Fibroblast of peridontal ligament (primary cell): ENCODE measurements around the gene ZBTB46.

Experiments
- DNase-seq: peaks from one replicate; pipeline ENCODE4 v3.0.0-alpha.2; 2010; ENCODE audit errors: extremely low read depth

ZBTB46 gene

GRCh38 chr20:63703976-63704748 lies 126.9 kb downstream of the ZBTB46 start:
- no peak for DNase-seq

GRCh38 chr20:63703471-63703975 lies 127.5 kb downstream of the ZBTB46 start:
- DNase-seq = no peak

- no peak for DNase-seq
Observed at GRCh38 chr20:63702751-63703470, 128.2 kb downstream of the ZBTB46 start.

GRCh38 chr20:63702036-63702665 lies 128.9 kb downstream of the ZBTB46 start:
- DNase-seq = no peak

- DNase-seq = no peak
Observed at GRCh38 chr20:63701329-63702035, 129.6 kb downstream of the ZBTB46 start.

GRCh38 chr20:63701051-63701328 lies 130.1 kb downstream of the ZBTB46 start:
- no peak for DNase-seq

GRCh38 chr20:63700199-63701050 lies 130.6 kb downstream of the ZBTB46 start:
- no peak for DNase-seq

- DNase-seq = no peak
Observed at GRCh38 chr20:63699466-63700198, 131.4 kb downstream of the ZBTB46 start.

- DNase-seq = peak; percentile 75
Observed at GRCh38 chr20:63698739-63699465, 132.2 kb downstream of the ZBTB46 start.

- DNase-seq = no peak
Observed at GRCh38 chr20:63697868-63698545, 133.1 kb downstream of the ZBTB46 start.

- no peak for DNase-seq
Observed at GRCh38 chr20:63697357-63697867, 133.7 kb downstream of the ZBTB46 start.

- DNase-seq = no peak
Observed at GRCh38 chr20:63696628-63697356, 134.3 kb downstream of the ZBTB46 start, which contains the start of gene TNFRSF6B. TSS of gene TNFRSF6B (plus strand) at chr20:63696652. CDS start at chr20:63696768, 116 bp downstream.

GRCh38 chr20:63696306-63696627 lies 134.8 kb downstream of the ZBTB46 start:
- no peak for DNase-seq

- no peak for DNase-seq
Observed at GRCh38 chr20:63695424-63696305, 135.4 kb downstream of the ZBTB46 start.

- no peak for DNase-seq
Observed at GRCh38 chr20:63694584-63695423, 136.3 kb downstream of the ZBTB46 start.
